A549 (cell line): ENCODE results near the gene POLR3B. TPM values are rescaled to one million over a fixed set of nuclear protein-coding genes. Genes with fewer than 3 reads are reported as not detected.

Source experiments
- ATAC-seq, 2 experiments: fragments of 200-7000 bp in 1 of 2; fragments of >200 bp in 1 of 2; cut with Nextera tagmentation in 1 of 2; cut with Tn5 transposase in 1 of 2; 3 replicates each; pipeline versions ENCODE4 v1.8.0 to v1.9.1; 2018 to 2020; ENCODE audit warnings: mild to moderate bottlenecking in 1 of 2, moderate library complexity in 1 of 2
- CTCF ChIA-PET: fragments of 300-600 bp; sonication (Branson Sonifier 250); formaldehyde crosslinking; extraction: SDS; loops from one replicate; lab custom pipeline; 2021; ENCODE audit warnings: antibody characterized with exemption, inconsistent platforms; lab: Yijun Ruan, JAX
- POLR2A ChIA-PET: fragments of 350-600 bp; formaldehyde crosslinking; extraction: SDS; loops from one replicate; lab custom pipeline; 2021; ENCODE audit warnings: antibody characterized with exemption, inconsistent platforms; lab: Yijun Ruan, JAX
- DNase-seq, 2 experiments: peaks; one replicate each; pipeline versions ENCODE4 v3.0.0 to v3.0.0-alpha.2; 2011 to 2016; ENCODE audit warnings: low read depth in 1 of 2, low spot score in 1 of 2
- FAIRE-seq: peaks from 2 replicates; lab custom pipeline; 2011; peaks lifted over from hg19 to GRCh38; lab: Jason Lieb, UNC
- H3K27ac ChIP-seq, 2 experiments: fragments of >200 bp; sonication (Bioruptor Twin); formaldehyde crosslinking; 3 replicates each; pipeline ENCODE4 v1.5.1; 2016 to 2017
- H3K4me1 ChIP-seq: fragments of >200 bp; sonication (Bioruptor Twin); formaldehyde crosslinking; 3 replicates; pipeline ENCODE4 v1.6.1; 2016
- H3K4me2 ChIP-seq: fragments of >200 bp; sonication (Bioruptor Twin); formaldehyde crosslinking; 3 replicates; pipeline ENCODE4 v1.6.1; 2016
- H3K4me3 ChIP-seq: fragments of >200 bp; sonication (Bioruptor Twin); formaldehyde crosslinking; 3 replicates; pipeline ENCODE4 v1.5.1; 2016
- H3K9me3 ChIP-seq: fragments of >200 bp; sonication (Bioruptor Twin); formaldehyde crosslinking; 3 replicates; pipeline ENCODE4 v1.6.1; 2016
- CBX2 ChIP-seq: fragments of 200-600 bp; sonication (generic); IDR thresholded peaks from 2 replicates; pipeline ENCODE4 v1.6.1; 2016; ENCODE audit warnings: low read depth, mild to moderate bottlenecking, borderline replicate concordance
- CBX8 ChIP-seq: fragments of 200-600 bp; sonication (generic); IDR thresholded peaks from 2 replicates; pipeline ENCODE4 v1.6.1; 2016
- CHD2 ChIP-seq: fragments of 150-350 bp; IDR thresholded peaks from 2 replicates; pipeline ENCODE4 v1.6.1; 2014; ENCODE audit warnings: low read length; ENCODE audit not compliant: partially characterized antibody
- CHD4 ChIP-seq: fragments of 200-600 bp; sonication (generic); IDR thresholded peaks from 2 replicates; pipeline ENCODE4 v1.6.1; 2016; ENCODE audit warnings: antibody characterized with exemption, mild to moderate bottlenecking, borderline replicate concordance
- EHF ChIP-seq: fragments of 250-450 bp; sonication (Bioruptor Pico); IDR thresholded peaks from 2 replicates; pipeline ENCODE4 v1.5.0; 2020; ENCODE audit warnings: mild to moderate bottlenecking
- EP300 ChIP-seq, 2 experiments: fragments of >200 bp; sonication (Bioruptor Twin); formaldehyde crosslinking; IDR thresholded peaks; 2 replicates in 1 of 2; 3 replicates in 1 of 2; pipeline ENCODE4 v1.6.1; 2016 to 2017
- FOSB ChIP-seq: fragments of 250-450 bp; sonication (Bioruptor Pico); IDR thresholded peaks from 2 replicates; pipeline ENCODE4 v1.5.0; 2020; ENCODE audit warnings: mild to moderate bottlenecking, moderate library complexity
- FOXS1 ChIP-seq: fragments of 250-450 bp; sonication (Bioruptor Pico); IDR thresholded peaks from 2 replicates; pipeline ENCODE4 v1.5.0; 2020; ENCODE audit warnings: mild to moderate bottlenecking, moderate library complexity
- GATA3 ChIP-seq: IDR thresholded peaks from 2 replicates; pipeline ENCODE4 v1.6.1; 2012; ENCODE audit warnings: borderline replicate concordance
- JUNB ChIP-seq: fragments of >200 bp; sonication (Bioruptor Twin); formaldehyde crosslinking; IDR thresholded peaks from 2 replicates; pipeline ENCODE4 v1.6.1; 2016
- KDM5A ChIP-seq: fragments of 200-600 bp; sonication (generic); IDR thresholded peaks from 2 replicates; pipeline ENCODE4 v1.6.1; 2016; ENCODE audit warnings: antibody characterized with exemption, mild to moderate bottlenecking
- MAFK ChIP-seq: fragments of 450-650 bp; IDR thresholded peaks from 2 replicates; pipeline ENCODE4 v1.6.1; 2014; ENCODE audit not compliant: partially characterized antibody
- MYC ChIP-seq: IDR thresholded peaks from 2 replicates; pipeline ENCODE4 v1.6.1; 2012; ENCODE audit warnings: mild to moderate bottlenecking, inconsistent platforms, low read length, improper control_type of control experiment, borderline replicate concordance
- NFE2L2 ChIP-seq: fragments of 150-350 bp; conservative IDR thresholded peaks from 2 replicates; pipeline ENCODE4 v1.6.1; 2014; ENCODE audit warnings: low read length
- NPAS2 ChIP-seq: fragments of 250-450 bp; sonication (Bioruptor Pico); IDR thresholded peaks from 2 replicates; pipeline ENCODE4 v1.8.0; 2022; ENCODE audit warnings: mild to moderate bottlenecking, moderate library complexity, borderline replicate concordance
- NR3C1 ChIP-seq: fragments of >200 bp; sonication (Bioruptor Twin); formaldehyde crosslinking; IDR thresholded peaks from 3 replicates; pipeline ENCODE4 v1.6.1; 2017
- POLR2AphosphoS2 ChIP-seq: conservative IDR thresholded peaks from 2 replicates; pipeline ENCODE4 v1.6.1; 2012; ENCODE audit warnings: low read length, improper control_type of control experiment, inconsistent platforms
- RARB ChIP-seq: fragments of 250-450 bp; sonication (Bioruptor Pico); IDR thresholded peaks from 2 replicates; pipeline ENCODE4 v1.8.0; 2021; ENCODE audit warnings: mild to moderate bottlenecking, moderate library complexity
- TFCP2L1 ChIP-seq: fragments of 250-450 bp; sonication (Bioruptor Pico); IDR thresholded peaks from 2 replicates; pipeline ENCODE4 v1.5.0; 2021; ENCODE audit warnings: mild to moderate bottlenecking
- ZC3H11A ChIP-seq: fragments of 450-650 bp; IDR thresholded peaks from 2 replicates; pipeline ENCODE4 v1.6.1; 2014; ENCODE audit warnings: antibody characterized with exemption, mild to moderate bottlenecking
- ZNF302 ChIP-seq: fragments of 250-450 bp; sonication (Bioruptor Pico); IDR thresholded peaks from 2 replicates; pipeline ENCODE4 v1.9.0; 2021; ENCODE audit warnings: inconsistent platforms, mild to moderate bottlenecking, moderate library complexity
- WGBS: methylation state at CpG from one replicate; pipeline ENCODE4 v1.1.6; 2017; ENCODE audit errors: missing lambda C conversion rate; 5-methylcytosine and 5-hydroxymethylcytosine counted together
- polyA plus RNA-seq, 4 experiments: library from polyadenylated mRNA; depleted of rRNA in 3 of 4; stranded (reverse); fragments of >200 nt; fragmentation: RNase III in 1 of 4; extraction: RNeasy Plus Mini Kit Qiagen cat#74134 plus additional on column Dnase treatment in 1 of 4; gene quantifications; 2 replicates in 3 of 4; 3 replicates in 1 of 4; pipeline ENCODE4 v1.2.3, GENCODE V29; 2011 to 2017
- TF ChIP-seq, protein P1 (sequence below): IDR thresholded peaks from 2 replicates; pipeline ENCODE4 v1.6.1; 2012
- TF ChIP-seq, protein P2 (sequence below): IDR thresholded peaks from 2 replicates; pipeline ENCODE4 v1.6.1; 2012; ENCODE audit warnings: low read depth, borderline replicate concordance

Gene POLR3B
- polyA plus RNA-seq, 2 of the 4 experiments (the other 2 are of a cell fraction), result 5.4 to 10.7 TPM

DNA sequence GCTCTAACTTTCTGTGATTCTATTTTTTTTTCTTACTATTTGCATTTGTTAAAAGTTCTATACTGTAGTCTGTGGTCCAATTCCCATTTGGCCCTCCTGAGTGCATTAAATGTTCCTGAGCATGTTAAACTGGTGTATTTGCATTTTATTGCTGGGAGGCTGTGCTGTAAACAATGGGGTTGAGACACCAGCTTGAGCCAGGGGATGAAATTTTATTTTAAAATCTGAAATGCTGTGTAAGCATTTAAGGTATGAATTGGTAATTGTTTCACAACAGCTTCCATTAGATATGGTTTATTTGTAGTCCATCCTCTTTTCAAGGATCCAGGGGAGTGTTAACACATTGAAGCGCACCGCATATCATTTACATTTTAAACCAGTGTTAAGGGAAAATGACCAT is 135.3 kb downstream of the POLR3B start:
- DNase-seq, result no peak
- POLR2A ChIA-PET, result no interaction called here
- no peak overlapping the region for H3K27ac ChIP-seq
- no peaks in the 10 kb centered on the region for H3K9me3 ChIP-seq
- H3K4me1 ChIP-seq, result no peaks in the 10 kb centered on the region
- TF ChIP-seq FOXS1 (CRISPR knock-in tag) (no peak), MAFK (peak; percentile 84), MYC (no peak)
- TF ChIP-seq, all 56 proteins: peak for 1
- H3K4me2 ChIP-seq, result no peak overlapping the region
- ATAC-seq (no peak), FAIRE-seq (no peak)
- over 99% methylated on average over 2 of the region's 2 CpGs for WGBS
- H3K4me3 ChIP-seq, result no peak overlapping the region
- CTCF ChIA-PET, result interaction anchor here (1.1 to 1.7 kb wide), 3 partner anchors 13 to 426 kb away, joined by 3 to 6 read pairs (median 4); partner anchors contain the start of gene POLR3B

DNA sequence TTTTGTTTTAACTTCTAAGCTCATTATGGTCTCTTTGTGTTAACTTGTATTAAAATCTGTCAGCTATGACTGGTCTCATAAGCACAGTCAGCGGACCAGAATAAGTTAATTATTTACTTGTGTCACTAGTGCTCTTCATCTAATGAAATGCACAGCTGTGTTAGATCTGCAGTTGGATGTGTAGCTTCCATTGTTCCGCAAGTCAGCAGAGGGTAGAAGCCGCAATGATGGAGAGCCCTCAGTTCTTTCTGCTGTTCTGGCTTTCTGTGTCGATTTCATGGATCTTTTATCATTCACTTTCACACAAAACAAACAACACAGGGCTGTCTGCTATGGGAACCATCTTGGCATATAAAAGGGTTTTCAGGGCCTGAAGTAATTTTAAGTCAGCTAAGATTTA is 136.0 kb downstream of the POLR3B start:
- no peak for DNase-seq

DNA sequence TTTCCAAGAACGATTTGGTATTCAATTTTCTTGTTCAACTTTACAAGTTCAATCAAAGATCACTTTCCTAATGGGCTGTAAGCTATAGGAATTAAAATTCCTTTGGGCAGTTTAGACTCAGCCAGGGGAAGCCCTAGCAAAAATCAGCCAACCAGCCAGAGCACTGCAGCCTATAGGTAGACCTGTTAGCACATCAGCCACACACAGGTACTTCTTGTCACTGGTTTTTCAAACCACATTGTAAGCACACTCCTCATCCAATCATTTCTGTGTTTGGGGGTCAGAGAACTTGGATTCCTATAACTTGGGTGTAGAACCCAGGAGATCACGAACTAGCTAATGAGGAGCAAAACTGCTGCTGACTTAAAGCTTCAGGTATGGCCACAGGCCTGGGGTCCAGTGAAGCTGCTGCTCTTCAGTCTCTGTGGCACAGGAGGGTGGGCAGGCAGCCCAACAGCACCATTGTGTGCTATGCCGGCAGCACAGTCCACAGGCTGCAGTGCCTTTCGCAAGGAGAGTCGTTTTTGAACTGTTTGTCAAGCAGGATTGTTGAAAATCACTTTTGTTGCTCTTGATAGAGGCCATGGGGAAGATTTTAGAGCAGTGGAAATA is 137.9 kb downstream of the POLR3B start:
- ATAC-seq, result no peak

More for the DNA sequence above, 136.0 kb downstream of the POLR3B start:
- FAIRE-seq, result no peak
- no peak overlapping the region for H3K4me2 ChIP-seq
- no peak for ATAC-seq
- H3K9me3 ChIP-seq, result no peaks in the 10 kb centered on the region
- ChIA-PET POLR2A (no interaction called here), CTCF (interaction anchor here (1.1 to 1.7 kb wide), 3 partner anchors 12 to 136 kb away, joined by 3 to 6 read pairs (median 3); partner anchors contain the start of gene POLR3B)
- TF ChIP-seq EHF (CRISPR knock-in tag), result no peak
- TF ChIP-seq, protein P1, sequence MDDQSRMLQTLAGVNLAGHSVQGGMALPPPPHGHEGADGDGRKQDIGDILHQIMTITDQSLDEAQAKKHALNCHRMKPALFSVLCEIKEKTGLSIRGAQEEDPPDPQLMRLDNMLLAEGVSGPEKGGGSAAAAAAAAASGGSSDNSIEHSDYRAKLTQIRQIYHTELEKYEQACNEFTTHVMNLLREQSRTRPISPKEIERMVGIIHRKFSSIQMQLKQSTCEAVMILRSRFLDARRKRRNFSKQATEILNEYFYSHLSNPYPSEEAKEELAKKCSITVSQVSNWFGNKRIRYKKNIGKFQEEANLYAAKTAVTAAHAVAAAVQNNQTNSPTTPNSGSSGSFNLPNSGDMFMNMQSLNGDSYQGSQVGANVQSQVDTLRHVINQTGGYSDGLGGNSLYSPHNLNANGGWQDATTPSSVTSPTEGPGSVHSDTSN, result no peak
- no peak for TF ChIP-seq EP300 (IDR thresholded peaks at IDR 0.05)
- no peak for TF ChIP-seq CHD4
- no peak for TF ChIP-seq NFE2L2
- TF ChIP-seq NPAS2 (CRISPR knock-in tag), result no peak
- 89% methylated on average over 4 of the region's 4 CpGs for WGBS
- no peak overlapping the region for H3K4me3 ChIP-seq
- H3K4me1 ChIP-seq, result no peaks in the 10 kb centered on the region
- H3K27ac ChIP-seq, result no peak overlapping the region

DNA sequence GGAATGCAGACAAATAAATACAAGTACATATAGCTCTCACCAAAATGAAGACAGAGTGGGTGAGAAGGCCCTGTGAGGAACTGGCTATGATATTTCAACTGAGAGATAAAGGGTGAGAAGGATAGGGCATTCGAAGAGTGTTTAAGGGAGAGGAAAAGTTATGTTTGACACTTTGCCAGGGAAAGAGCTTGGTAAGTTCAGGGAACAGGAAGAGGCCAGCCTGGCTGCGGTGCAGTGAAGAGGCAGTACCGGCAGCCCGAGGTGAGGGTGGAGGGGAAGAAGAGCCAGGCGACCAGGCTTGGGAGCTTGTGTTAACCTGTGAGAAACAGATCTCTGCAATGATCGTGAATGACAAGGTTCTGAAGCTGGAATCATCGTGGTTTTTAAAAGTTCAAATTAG is 140.5 kb downstream of the POLR3B start:
- H3K9me3 ChIP-seq, result no peaks in the 10 kb centered on the region
- no peak for ATAC-seq

More for the DNA sequence above, 137.9 kb downstream of the POLR3B start:
- 77% methylated on average over 5 of the region's 5 CpGs for WGBS
- Histone ChIP-seq H3K9me3 (no peaks in the 10 kb centered on the region), H3K4me1 (no peaks in the 10 kb centered on the region), H3K4me2 (no peak overlapping the region)
- CTCF ChIA-PET, result interaction anchor here (1.8 kb wide), 1 partner anchor 8 kb away, joined by 5 read pairs; no protein-coding TSS in a partner anchor
- FAIRE-seq (no peak), DNase-seq (no peak)
- TF ChIP-seq TFCP2L1 (CRISPR knock-in tag) (no peak), CBX2 (no peak), NFE2L2 (no peak), JUNB (no peak), CBX8 (no peak), POLR2AphosphoS2 (no peak), FOSB (CRISPR knock-in tag) (no peak)
- TF ChIP-seq, all 56 proteins: peak for 0
- Histone ChIP-seq H3K4me3 (no peak overlapping the region), H3K27ac (no peak overlapping the region)
- POLR2A ChIA-PET, result no interaction called here

More for the DNA sequence above, 140.5 kb downstream of the POLR3B start:
- H3K4me3 ChIP-seq, result no peak overlapping the region
- ChIA-PET CTCF (interaction anchor here (1.0 kb wide), 1 partner anchor 345 kb away, joined by 4 read pairs; no protein-coding TSS in a partner anchor), POLR2A (no interaction called here)
- TF ChIP-seq NR3C1, result no peak
- TF ChIP-seq NPAS2 (CRISPR knock-in tag), result no peak
- no peak for TF ChIP-seq KDM5A
- TF ChIP-seq MAFK, result no peak
- TF ChIP-seq, protein P2, sequence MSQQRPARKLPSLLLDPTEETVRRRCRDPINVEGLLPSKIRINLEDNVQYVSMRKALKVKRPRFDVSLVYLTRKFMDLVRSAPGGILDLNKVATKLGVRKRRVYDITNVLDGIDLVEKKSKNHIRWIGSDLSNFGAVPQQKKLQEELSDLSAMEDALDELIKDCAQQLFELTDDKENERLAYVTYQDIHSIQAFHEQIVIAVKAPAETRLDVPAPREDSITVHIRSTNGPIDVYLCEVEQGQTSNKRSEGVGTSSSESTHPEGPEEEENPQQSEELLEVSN, result no peak
- no peak for TF ChIP-seq CHD2
- TF ChIP-seq RARB, result no peak
- no peak for TF ChIP-seq ZC3H11A
- TF ChIP-seq ZNF302 (CRISPR knock-in tag), result no peak
- no peak for TF ChIP-seq GATA3
- DNase-seq (no peak), FAIRE-seq (no peak)
- no peak overlapping the region for H3K27ac ChIP-seq
- H3K4me2 ChIP-seq, result no peak overlapping the region
- no peaks in the 10 kb centered on the region for H3K4me1 ChIP-seq
- WGBS, result 89% methylated on average over 7 of the region's 7 CpGs
